Peyer's patch (tissue), 4 donors: ENCODE results near the gene ZNF598. TPM values are rescaled to one million over a fixed set of nuclear protein-coding genes. Genes with fewer than 3 reads are reported as not detected.
A peak's percentile ranks its signal among the peaks of the same experiment; 100 is the strongest.

Experiments
- DNase-seq, 3 donors: peaks; one replicate each; pipeline ENCODE4 v3.0.0-alpha.2; 2017 to 2019
- H3K27ac ChIP-seq, 4 donors: fragments of 200-600 bp; sonication (generic); one replicate each; pipeline ENCODE4 v1.5.1; 2016 to 2019
- H3K27me3 ChIP-seq, 2 donors: fragments of 200-600 bp; sonication (generic); one replicate each; pipeline ENCODE4 v1.5.1; 2019
- H3K36me3 ChIP-seq, 3 donors: fragments of 200-600 bp; sonication (generic); one replicate each; pipeline ENCODE4 v1.5.1; 2016 to 2019
- H3K4me1 ChIP-seq, 4 donors: fragments of 200-600 bp; sonication (generic); one replicate each; pipeline ENCODE4 v1.5.1; 2016 to 2019
- H3K4me3 ChIP-seq, 4 donors: fragments of 200-600 bp; sonication (generic); 1 replicate in 3 of 4; 2 replicates in 1 of 4; pipeline ENCODE4 v1.5.1; 2016 to 2019; ENCODE audit warnings: mild to moderate bottlenecking in 1 of 4
- H3K9me3 ChIP-seq, 4 donors: fragments of 200-600 bp; sonication (generic); one replicate each; pipeline ENCODE4 v1.5.1; 2016 to 2019; ENCODE audit warnings: mild to moderate bottlenecking in 1 of 4
- POLR2A ChIP-seq, 2 donors: fragments of 450-650 bp; IDR thresholded peaks; one replicate each; pipeline ENCODE4 v1.5.1; 2017; ENCODE audit warnings: antibody characterized with exemption in 2 of 2, mild to moderate bottlenecking in 2 of 2, moderate library complexity in 2 of 2
- total RNA-seq, 4 donors: library from RNA; depleted of rRNA; stranded (reverse); fragments of >200 nt; gene quantifications; one replicate each; pipeline ENCODE4 v1.1.0, GENCODE V29; 2016
- TF ChIP-seq, protein P1 (sequence below), 6 experiments: fragments of 450-650 bp in 4 of 6; fragments of 200-600 bp in 2 of 6; sonication (generic) in 1 of 6; IDR thresholded peaks; one replicate each; pipeline ENCODE4 v1.5.1; 2017 to 2019; ENCODE audit warnings: antibody characterized with exemption in 6 of 6, mild to moderate bottlenecking in 3 of 6, moderate library complexity in 1 of 6

ZNF598 gene
- total RNA-seq, 4 donors from 2014 or later, result 48.5 to 84.0 (median 51.4) TPM

DNA sequence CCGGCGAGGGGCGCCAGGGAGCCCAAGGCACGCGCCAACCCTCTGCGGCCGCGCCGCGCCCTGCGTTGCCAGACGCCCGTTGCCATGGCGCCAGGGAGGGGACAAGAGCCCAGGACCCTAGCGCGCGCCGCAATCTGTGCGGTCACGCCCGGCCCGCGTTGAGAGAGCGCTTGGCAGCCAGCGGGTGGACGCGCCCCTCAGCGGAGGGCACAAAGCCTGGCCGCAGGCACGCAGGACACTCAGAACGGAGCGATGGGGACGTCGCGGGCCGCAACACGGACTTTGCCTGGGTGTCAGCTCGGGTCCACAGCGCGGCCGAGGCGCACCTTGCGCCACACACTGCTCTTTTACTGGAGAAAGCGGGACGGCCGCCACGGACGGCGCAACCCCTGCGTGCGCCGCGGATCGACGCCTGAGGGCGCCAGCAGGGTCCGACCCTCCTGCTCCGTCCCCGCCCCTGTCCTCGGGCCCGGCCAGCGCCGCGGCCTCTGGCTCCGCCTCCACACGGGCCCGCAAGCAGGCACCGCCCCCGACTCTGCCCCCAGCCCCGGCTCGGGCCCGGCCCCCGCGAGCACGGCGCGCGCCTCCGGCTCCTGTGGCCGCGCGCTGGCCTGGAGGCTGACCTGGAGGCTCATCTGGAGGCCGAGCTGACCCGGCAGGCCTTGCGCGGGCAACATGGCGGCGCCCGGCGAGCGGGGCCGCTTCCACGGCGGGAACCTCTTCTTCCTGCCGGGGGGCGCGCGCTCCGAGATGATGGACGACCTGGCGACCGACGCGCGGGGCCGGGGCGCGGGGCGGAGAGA is 25.9 kb downstream of the ZNF598 start, which contains the start of gene GFER:
GFER (plus strand) TSS at position 650 of the 803 bp plus-strand sequence; CDS start at position 676, 26 bp downstream.
- Histone ChIP-seq H3K9me3 (no peaks in the 10 kb centered on the region), H3K4me3 (peak within 1 kb of the TSS; percentile 81 to 92 (median 90)), H3K27ac (peak within 1 kb of the TSS; percentile 76 to 97 (median 87)), H3K27me3 (no peaks in the 10 kb centered on the region), H3K36me3 (peaks cover 0 to 23% (median 0%) of the 10 kb centered on the region in 3 donors), H3K4me1 (peaks cover 0 to 65% (median 17%) of the 10 kb centered on the region in 4 donors)
- DNase-seq, result peak; percentile 78 to 96 (median 94)
- peak; percentile 51 to 55 for TF ChIP-seq POLR2A (IDR thresholded peaks at IDR 0.05)
- TF ChIP-seq, protein P1, sequence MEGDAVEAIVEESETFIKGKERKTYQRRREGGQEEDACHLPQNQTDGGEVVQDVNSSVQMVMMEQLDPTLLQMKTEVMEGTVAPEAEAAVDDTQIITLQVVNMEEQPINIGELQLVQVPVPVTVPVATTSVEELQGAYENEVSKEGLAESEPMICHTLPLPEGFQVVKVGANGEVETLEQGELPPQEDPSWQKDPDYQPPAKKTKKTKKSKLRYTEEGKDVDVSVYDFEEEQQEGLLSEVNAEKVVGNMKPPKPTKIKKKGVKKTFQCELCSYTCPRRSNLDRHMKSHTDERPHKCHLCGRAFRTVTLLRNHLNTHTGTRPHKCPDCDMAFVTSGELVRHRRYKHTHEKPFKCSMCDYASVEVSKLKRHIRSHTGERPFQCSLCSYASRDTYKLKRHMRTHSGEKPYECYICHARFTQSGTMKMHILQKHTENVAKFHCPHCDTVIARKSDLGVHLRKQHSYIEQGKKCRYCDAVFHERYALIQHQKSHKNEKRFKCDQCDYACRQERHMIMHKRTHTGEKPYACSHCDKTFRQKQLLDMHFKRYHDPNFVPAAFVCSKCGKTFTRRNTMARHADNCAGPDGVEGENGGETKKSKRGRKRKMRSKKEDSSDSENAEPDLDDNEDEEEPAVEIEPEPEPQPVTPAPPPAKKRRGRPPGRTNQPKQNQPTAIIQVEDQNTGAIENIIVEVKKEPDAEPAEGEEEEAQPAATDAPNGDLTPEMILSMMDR (IDR thresholded peaks at IDR 0.05), result peak in 5 of 6 experiments; percentile 26 to 46 (median 29)

GRCh38 chr16:1982991-1983543 is 26.6 kb downstream of the ZNF598 start:
- Histone ChIP-seq H3K27ac (peak overlapping the region; percentile 76 to 97 (median 87)), H3K4me3 (peak overlapping the region; percentile 81 to 92 (median 90)), H3K4me1 (peaks cover 0 to 65% (median 17%) of the 10 kb centered on the region in 4 donors), H3K27me3 (no peaks in the 10 kb centered on the region), H3K9me3 (no peaks in the 10 kb centered on the region), H3K36me3 (peaks cover 0 to 28% (median 0%) of the 10 kb centered on the region in 3 donors)
- no peak for TF ChIP-seq POLR2A (IDR thresholded peaks at IDR 0.05)
- TF ChIP-seq, protein P1 (IDR thresholded peaks at IDR 0.05), result no peak
- DNase-seq, result no peak

DNA sequence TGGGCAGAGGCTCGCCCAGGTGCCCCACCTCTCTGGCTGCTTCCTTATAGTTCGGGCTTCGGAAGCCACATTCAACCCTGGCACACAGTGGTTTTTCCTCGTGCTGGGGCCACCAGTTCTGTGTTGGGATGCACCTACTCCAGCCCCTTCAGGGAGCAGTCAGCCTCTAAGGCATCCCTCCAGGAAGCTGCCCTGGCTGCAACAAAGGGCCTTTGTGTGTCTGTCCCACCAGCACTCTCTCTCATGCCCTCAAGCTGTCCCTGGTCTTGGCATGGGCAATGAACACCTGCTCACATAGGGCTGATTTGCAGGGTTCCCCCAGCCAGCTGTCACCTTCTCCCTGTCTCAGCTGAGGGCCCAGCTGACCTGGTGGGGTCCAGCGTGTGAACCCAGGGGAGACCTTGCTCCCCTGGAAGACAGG is 27.6 kb downstream of the ZNF598 start:
- H3K36me3 ChIP-seq, result peaks cover 0 to 31% (median 0%) of the 10 kb centered on the region in 3 donors
- H3K4me3 ChIP-seq, result no peak overlapping the region
- DNase-seq, result no peak
- no peaks in the 10 kb centered on the region for H3K9me3 ChIP-seq
- peak overlapping the region in 3 of 4 donors; percentile 37 to 97 (median 88) for H3K27ac ChIP-seq
- H3K27me3 ChIP-seq, result no peaks in the 10 kb centered on the region
- H3K4me1 ChIP-seq, result peaks cover 0 to 65% (median 17%) of the 10 kb centered on the region in 4 donors
- TF ChIP-seq, protein P1 (IDR thresholded peaks at IDR 0.05), result no peak
- no peak for TF ChIP-seq POLR2A (IDR thresholded peaks at IDR 0.05)

GRCh38 chr16:1981398-1981836 is 28.2 kb downstream of the ZNF598 start, which contains the start of gene NOXO1:
NOXO1 (minus strand) TSS chr16:1981469; CDS start chr16:1981179, 290 bp downstream.
- H3K9me3 ChIP-seq, result no peaks in the 10 kb centered on the region
- peaks cover 0 to 31% (median 0%) of the 10 kb centered on the region in 3 donors for H3K36me3 ChIP-seq
- peaks cover 0 to 65% (median 17%) of the 10 kb centered on the region in 4 donors for H3K4me1 ChIP-seq
- H3K4me3 ChIP-seq, result peak within 1 kb of the TSS in 2 of 4 donors; percentile 61 to 72
- TF ChIP-seq POLR2A (IDR thresholded peaks at IDR 0.05), result peak; percentile 10 to 28
- TF ChIP-seq, protein P1 (IDR thresholded peaks at IDR 0.05), result no peak
- peak within 1 kb of the TSS in 3 of 4 donors; percentile 37 to 97 (median 88) for H3K27ac ChIP-seq
- DNase-seq, result no peak
- no peaks in the 10 kb centered on the region for H3K27me3 ChIP-seq

DNA sequence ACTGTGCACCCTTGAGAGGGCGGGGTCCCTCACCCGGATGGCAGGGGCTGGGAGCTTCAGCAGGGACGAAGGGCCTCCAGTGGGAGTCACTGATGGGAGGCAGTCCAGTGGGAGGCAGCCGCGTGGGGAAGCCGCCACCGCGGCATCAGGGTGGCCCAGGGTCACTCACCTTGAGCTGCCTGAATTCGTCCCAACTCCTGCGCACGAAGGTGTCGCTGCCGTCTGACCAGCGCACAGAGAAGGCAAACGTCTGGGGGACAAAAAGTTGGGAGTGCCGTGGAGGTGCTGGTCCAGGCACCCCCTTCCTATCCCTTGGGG is 28.9 kb downstream of the ZNF598 start:
- H3K4me3 ChIP-seq, result peak overlapping the region in 1 of 4 donors; percentile 61
- H3K27ac ChIP-seq, result peak overlapping the region in 2 of 4 donors; percentile 88 to 97
- peaks cover 0 to 58% (median 17%) of the 10 kb centered on the region in 4 donors for H3K4me1 ChIP-seq

More for the DNA sequence above, 28.9 kb downstream of the ZNF598 start:
- Histone ChIP-seq H3K36me3 (peaks cover 0 to 31% (median 0%) of the 10 kb centered on the region in 3 donors), H3K9me3 (no peaks in the 10 kb centered on the region), H3K27me3 (no peaks in the 10 kb centered on the region)
- TF ChIP-seq POLR2A (IDR thresholded peaks at IDR 0.05), result no peak
- TF ChIP-seq, protein P1 (IDR thresholded peaks at IDR 0.05), result no peak
- DNase-seq, result no peak
